HepG2 (cell line): ENCODE data around the gene SLC11A1. TPM values are rescaled to one million over a fixed set of nuclear protein-coding genes. Genes with fewer than 3 reads are reported as not detected.

Experiments used
- ATAC-seq: fragments of 200-7000 bp; cut with Tn5 transposase; 3 replicates; pipeline ENCODE4 v1.9.1; 2020; ENCODE audit warnings: mild to moderate bottlenecking, moderate library complexity
- BruUV-seq: library from RNA; stranded (reverse); fragments of 400-500 nt; replicated peaks from 2 replicates; lab custom pipeline; 2021; lab: Mats Ljungman, UMichigan
- CTCF ChIA-PET: fragments of 300-600 bp; formaldehyde crosslinking; extraction: SDS; loops from one replicate; lab custom pipeline; 2021; ENCODE audit warnings: low total read pairs, inconsistent platforms, low intra/inter-chr PET ratio; lab: Yijun Ruan, JAX
- POLR2A ChIA-PET: fragments of 350-600 bp; sonication (Branson Sonifier 250); formaldehyde crosslinking; loops from one replicate; lab custom pipeline; 2020; ENCODE audit warnings: antibody characterized with exemption, inconsistent platforms; lab: Yijun Ruan, JAX
- DNase-seq: peaks from one replicate; pipeline ENCODE4 v3.0.0-alpha.2; 2015; ENCODE audit warnings: low spot score
- FAIRE-seq: peaks from 3 replicates; lab custom pipeline; 2011; peaks lifted over from hg19 to GRCh38; lab: Jason Lieb, UNC
- H2AFZ ChIP-seq: one replicate; pipeline ENCODE4 v1.6.1; 2011; ENCODE audit warnings: low read length, inconsistent platforms
- H3K27ac ChIP-seq: fragments of 300-600 bp; 3 replicates; pipeline ENCODE4 v1.8.0; 2011; ENCODE audit warnings: mixed run types, mild to moderate bottlenecking, mixed read lengths, low read length, inconsistent platforms; ENCODE audit not compliant: insufficient read depth; ENCODE audit errors: extremely low read length
- H3K27me3 ChIP-seq, 2 experiments: fragments of 200-600 bp in 1 of 2; 2 replicates in 1 of 2; 3 replicates in 1 of 2; pipeline versions ENCODE4 v1.6.0 to v1.8.0; 2011; ENCODE audit warnings: low read length in 2 of 2, mild to moderate bottlenecking in 2 of 2, moderate library complexity in 2 of 2, inconsistent platforms in 1 of 2; ENCODE audit not compliant: insufficient read depth in 2 of 2, control insufficient read depth in 1 of 2
- H3K36me3 ChIP-seq, 2 experiments: fragments of 200-600 bp in 1 of 2; replicated peaks in 1 of 2; 2 replicates in 1 of 2; 3 replicates in 1 of 2; pipeline versions ENCODE4 v1.5.1 to v1.8.0; 2011; ENCODE audit warnings: low read length in 2 of 2, inconsistent platforms in 1 of 2; ENCODE audit not compliant: insufficient read depth in 2 of 2, control insufficient read depth in 1 of 2
- H3K4me1 ChIP-seq: 2 replicates; pipeline ENCODE4 v1.5.1; 2012; ENCODE audit warnings: low read length, inconsistent platforms; ENCODE audit not compliant: insufficient read depth
- H3K4me2 ChIP-seq: 2 replicates; pipeline ENCODE4 v1.6.0; 2011; ENCODE audit warnings: low read depth, low read length, inconsistent platforms
- H3K4me3 ChIP-seq, 3 experiments: fragments of 200-600 bp in 1 of 3; sonication (generic), shearing (Covaris generic) in 1 of 3; replicated peaks in 1 of 3; 2 replicates each; pipeline ENCODE4 v1.5.1; 2011 to 2016; ENCODE audit warnings: low read length in 3 of 3, inconsistent platforms in 2 of 3, low read depth in 2 of 3, mild to moderate bottlenecking in 2 of 3, control low read depth in 1 of 3, mixed read lengths in 1 of 3; ENCODE audit not compliant: insufficient read depth in 1 of 3
- H3K79me2 ChIP-seq: one replicate; pipeline ENCODE4 v1.6.1; 2011; ENCODE audit warnings: low read length, inconsistent platforms; ENCODE audit not compliant: insufficient read depth
- H3K9ac ChIP-seq: 2 replicates; pipeline ENCODE4 v1.6.0; 2011; ENCODE audit warnings: mild to moderate bottlenecking, low read depth, low read length, inconsistent platforms; ENCODE audit not compliant: insufficient read depth
- H3K9me3 ChIP-seq: 2 replicates; pipeline ENCODE4 v1.5.1; 2012; ENCODE audit warnings: mild to moderate bottlenecking, low read length
- H4K20me1 ChIP-seq: 2 replicates; pipeline ENCODE4 v1.6.0; 2011; ENCODE audit warnings: inconsistent platforms, mild to moderate bottlenecking, low read length, moderate library complexity; ENCODE audit not compliant: insufficient read depth
- CENPX ChIP-seq: sonication (generic); formaldehyde crosslinking; IDR thresholded peaks from 2 replicates; pipeline ENCODE4 v1.9.0; 2021; ENCODE audit warnings: mild to moderate bottlenecking, missing genetic modification reagents, moderate library complexity
- EEA1 ChIP-seq: sonication (generic); formaldehyde crosslinking; IDR thresholded peaks from 2 replicates; pipeline ENCODE4 v1.5.1; 2020; ENCODE audit warnings: mild to moderate bottlenecking, missing genetic modification reagents, borderline replicate concordance
- FOXO1 ChIP-seq: sonication (generic); formaldehyde crosslinking; IDR thresholded peaks from 2 replicates; pipeline ENCODE4 v1.4.0; 2020; ENCODE audit warnings: missing genetic modification reagents
- JUND ChIP-seq: sonication (generic); formaldehyde crosslinking; IDR thresholded peaks from 2 replicates; pipeline ENCODE4 v1.8.0; 2022; ENCODE audit warnings: mild to moderate bottlenecking, missing genetic modification reagents
- NR2F2 ChIP-seq: IDR thresholded peaks from 2 replicates; pipeline ENCODE4 v1.6.1; 2012; ENCODE audit warnings: low read depth, inconsistent platforms, borderline replicate concordance
- PHF20 ChIP-seq: sonication (generic); formaldehyde crosslinking; IDR thresholded peaks from 2 replicates; pipeline ENCODE4 v1.5.0; 2020; ENCODE audit warnings: mild to moderate bottlenecking, missing genetic modification reagents
- RARG ChIP-seq: sonication (generic); formaldehyde crosslinking; IDR thresholded peaks from 2 replicates; pipeline ENCODE4 v1.4.0; 2020; ENCODE audit warnings: low read depth, mild to moderate bottlenecking, missing genetic modification reagents
- RCOR2 ChIP-seq: IDR thresholded peaks from 2 replicates; pipeline ENCODE4 v1.6.1; 2016; ENCODE audit warnings: missing biosample characterization, missing genetic modification reagents
- RFX1 ChIP-seq: fragments of 450-650 bp; IDR thresholded peaks from 2 replicates; pipeline ENCODE4 v1.6.1; 2017
- SCMH1 ChIP-seq: sonication (generic); formaldehyde crosslinking; IDR thresholded peaks from 2 replicates; pipeline ENCODE4 v1.9.0; 2021; ENCODE audit warnings: missing genetic modification reagents, mild to moderate bottlenecking, borderline replicate concordance
- SRF ChIP-seq: IDR thresholded peaks from 2 replicates; pipeline ENCODE4 v1.6.1; 2011; ENCODE audit warnings: mild to moderate bottlenecking, low read depth, low read length, moderate library complexity
- SRSF1 ChIP-seq: fragments of 200-400 bp; formaldehyde crosslinking; optimal IDR thresholded peaks from 2 replicates; pipeline ENCODE3; 2017; ENCODE audit warnings: mild to moderate bottlenecking, low read depth, low read length, moderate library complexity
- THAP11 ChIP-seq: IDR thresholded peaks from 2 replicates; pipeline ENCODE4 v1.6.1; 2016; ENCODE audit warnings: missing biosample characterization, missing genetic modification reagents
- ZBTB38 ChIP-seq: sonication (generic); formaldehyde crosslinking; IDR thresholded peaks from 2 replicates; pipeline ENCODE4 v1.5.1; 2020; ENCODE audit warnings: mild to moderate bottlenecking, missing genetic modification reagents
- ZNF205 ChIP-seq: IDR thresholded peaks from 2 replicates; pipeline ENCODE4 v1.6.1; 2018; ENCODE audit warnings: missing biosample characterization, missing genetic modification reagents
- ZNF30 ChIP-seq: sonication (generic); formaldehyde crosslinking; IDR thresholded peaks from 2 replicates; pipeline ENCODE4 v1.5.0; 2020; ENCODE audit warnings: mild to moderate bottlenecking, missing genetic modification reagents
- ZNF670 ChIP-seq: sonication (generic); formaldehyde crosslinking; IDR thresholded peaks from 2 replicates; pipeline ENCODE4 v1.8.0; 2022; ENCODE audit warnings: mild to moderate bottlenecking, missing genetic modification reagents, borderline replicate concordance
- ZNF788 ChIP-seq: sonication (generic); formaldehyde crosslinking; IDR thresholded peaks from 2 replicates; pipeline ENCODE4 v1.5.0; 2020; ENCODE audit warnings: mild to moderate bottlenecking, missing genetic modification reagents, borderline replicate concordance
- ZSCAN9 ChIP-seq: IDR thresholded peaks from 2 replicates; pipeline ENCODE4 v1.6.1; 2016; ENCODE audit warnings: borderline replicate concordance
- WGBS: methylation state at CpG from one replicate; pipeline ENCODE4 v1.1.6; 2017; ENCODE audit warnings: low lambda C conversion rate; 5-methylcytosine and 5-hydroxymethylcytosine counted together
- in situ Hi-C: cut with HindIII; loops from 2 replicates; pipeline ENCODE4 v1.10.0; 2017; ENCODE audit warnings: low pct_unique_long_range_greater_than_20kb; ENCODE audit not compliant: extremely low pct_ligation_motif_present
- intact Hi-C: fragments of 100-400 bp; cut with micrococcal nuclease; formaldehyde crosslinking; loops from one replicate; pipeline ENCODE4 v1.10.0; 2022; ENCODE audit not compliant: unreplicated experiment
- polyA plus RNA-seq, 8 experiments: library from polyadenylated mRNA; depleted of rRNA in 3 of 8; stranded (reverse) in 7 of 8; unstranded in 1 of 8; fragments of >200 nt; fragmentation: Illumina TruSeq in 4 of 8; extraction: Trizol in 4 of 8; gene quantifications; 2 replicates each; pipeline versions ENCODE4 v1.2.1 to v1.2.3, GENCODE V29; 2011 to 2016; ENCODE audit warnings: low read depth in 4 of 8, missing spikeins in 1 of 8, mixed read lengths in 1 of 8; ENCODE audit not compliant: insufficient read depth in 1 of 8
- total RNA-seq, 5 experiments: library from RNA; depleted of rRNA; stranded (reverse); fragments of >200 nt; fragmentation: Illumina TruSeq; extraction: Trizol; gene quantifications; 2 replicates each; pipeline ENCODE4 v1.2.3, GENCODE V29; 2016; ENCODE audit warnings: low read depth in 1 of 5
- TF ChIP-seq, protein P1 (sequence below): sonication (generic); formaldehyde crosslinking; IDR thresholded peaks from 2 replicates; pipeline ENCODE4 v1.4.0; 2020; ENCODE audit warnings: missing genetic modification reagents
- TF ChIP-seq, protein P2 (sequence below): sonication (generic); formaldehyde crosslinking; IDR thresholded peaks from 2 replicates; pipeline ENCODE4 v1.4.0; 2020; ENCODE audit warnings: missing genetic modification reagents

SLC11A1 gene
- total and polyA plus RNA-seq, 2 of the 13 experiments (the other 11 are each of a cell fraction or from before 2014, with no cell fraction given), result 0.33 to 2.3 TPM

DNA sequence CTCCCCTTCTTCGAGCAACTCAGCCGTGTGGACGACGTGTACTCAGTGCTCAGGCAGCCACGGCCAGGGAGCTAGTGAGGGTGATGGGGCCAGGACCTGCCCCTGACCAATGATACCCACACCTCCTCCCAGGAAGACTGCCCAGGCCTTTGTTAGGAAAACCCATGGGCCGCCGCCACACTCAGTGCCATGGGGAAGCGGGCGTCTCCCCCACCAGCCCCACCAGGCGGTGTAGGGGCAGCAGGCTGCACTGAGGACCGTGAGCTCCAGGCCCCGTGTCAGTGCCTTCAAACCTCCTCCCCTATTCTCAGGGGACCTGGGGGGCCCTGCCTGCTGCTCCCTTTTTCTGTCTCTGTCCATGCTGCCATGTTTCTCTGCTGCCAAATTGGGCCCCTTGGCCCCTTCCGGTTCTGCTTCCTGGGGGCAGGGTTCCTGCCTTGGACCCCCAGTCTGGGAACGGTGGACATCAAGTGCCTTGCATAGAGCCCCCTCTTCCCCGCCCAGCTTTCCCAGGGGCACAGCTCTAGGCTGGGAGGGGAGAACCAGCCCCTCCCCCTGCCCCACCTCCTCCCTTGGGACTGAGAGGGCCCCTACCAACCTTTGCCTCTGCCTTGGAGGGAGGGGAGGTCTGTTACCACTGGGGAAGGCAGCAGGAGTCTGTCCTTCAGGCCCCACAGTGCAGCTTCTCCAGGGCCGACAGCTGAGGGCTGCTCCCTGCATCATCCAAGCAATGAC, 22.4 kb downstream of the SLC11A1 start:
- in situ Hi-C loops (loop anchor here (5.0 kb wide), 1 partner anchor 63 kb away; no protein-coding TSS in a partner anchor), intact Hi-C loops (no loop called here)
- Histone ChIP-seq H3K27ac (peak overlapping the region; percentile 79), H3K9ac (peak overlapping the region; percentile 61), H3K9me3 (no peaks in the 10 kb centered on the region), H3K4me2 (peak overlapping the region; percentile 86), H3K79me2 (peaks cover 30% of the 10 kb centered on the region), H3K4me1 (peaks cover 65% of the 10 kb centered on the region), H3K36me3 (peaks cover 24 to 38% of the 10 kb centered on the region in 2 experiments; a peak in 4 of 5 replicates), H3K4me3 (peak overlapping the region in 1 of 3 experiments; percentile 68; a peak in 1 of 6 replicates), H4K20me1 (no peaks in the 10 kb centered on the region; the same call in 1 of the 2 replicates), H3K27me3 (no peaks in the 10 kb centered on the region), H2AFZ (no peak overlapping the region)
- FAIRE-seq (no peak), ATAC-seq (no peak), DNase-seq (no peak)
- POLR2A ChIA-PET, result interaction anchor here (1.4 to 4.2 kb wide), 12 partner anchors 8 to 255 kb away, joined by 4 to 56 read pairs (median 8); partner anchors contain the start of genes AAMP, BCS1L, PNKD and TMBIM1
- CTCF ChIA-PET, result no interaction called here
- no TSS peak for BruUV-seq
- 76% methylated on average over 14 of the region's 16 CpGs for WGBS
- TF ChIP-seq SCMH1 (no peak), CENPX (CRISPR knock-in tag) (no peak), PHF20 (CRISPR knock-in tag) (no peak), FOXO1 (CRISPR knock-in tag) (0 out of 2 replicates have a peak, but pooled peaks have one; percentile 14), ZNF788 (CRISPR knock-in tag) (0 out of 2 replicates have a peak, but pooled peaks have one; percentile 58), RARG (CRISPR knock-in tag) (no peak; the same call in 1 of the 2 replicates), RCOR2 (CRISPR knock-in tag) (no peak), ZNF205 (CRISPR knock-in tag) (no peak), RFX1 (no peak), SRF (no peak), THAP11 (CRISPR knock-in tag) (no peak), ZBTB38 (CRISPR knock-in tag) (peak; percentile 99), EEA1 (0 out of 2 replicates have a peak, but pooled peaks have one; percentile 59), ZSCAN9 (CRISPR knock-in tag) (no peak), ZNF670 (CRISPR knock-in tag) (peak; percentile 68; the same call in 1 of the 2 replicates), ZNF30 (CRISPR knock-in tag) (no peak), JUND (CRISPR knock-in tag) (no peak), NR2F2 (no peak), SRSF1 (peak; percentile 59)
- TF ChIP-seq, protein P1, sequence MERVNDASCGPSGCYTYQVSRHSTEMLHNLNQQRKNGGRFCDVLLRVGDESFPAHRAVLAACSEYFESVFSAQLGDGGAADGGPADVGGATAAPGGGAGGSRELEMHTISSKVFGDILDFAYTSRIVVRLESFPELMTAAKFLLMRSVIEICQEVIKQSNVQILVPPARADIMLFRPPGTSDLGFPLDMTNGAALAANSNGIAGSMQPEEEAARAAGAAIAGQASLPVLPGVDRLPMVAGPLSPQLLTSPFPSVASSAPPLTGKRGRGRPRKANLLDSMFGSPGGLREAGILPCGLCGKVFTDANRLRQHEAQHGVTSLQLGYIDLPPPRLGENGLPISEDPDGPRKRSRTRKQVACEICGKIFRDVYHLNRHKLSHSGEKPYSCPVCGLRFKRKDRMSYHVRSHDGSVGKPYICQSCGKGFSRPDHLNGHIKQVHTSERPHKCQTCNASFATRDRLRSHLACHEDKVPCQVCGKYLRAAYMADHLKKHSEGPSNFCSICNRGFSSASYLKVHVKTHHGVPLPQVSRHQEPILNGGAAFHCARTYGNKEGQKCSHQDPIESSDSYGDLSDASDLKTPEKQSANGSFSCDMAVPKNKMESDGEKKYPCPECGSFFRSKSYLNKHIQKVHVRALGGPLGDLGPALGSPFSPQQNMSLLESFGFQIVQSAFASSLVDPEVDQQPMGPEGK, result peak; percentile 71
- TF ChIP-seq, protein P2, sequence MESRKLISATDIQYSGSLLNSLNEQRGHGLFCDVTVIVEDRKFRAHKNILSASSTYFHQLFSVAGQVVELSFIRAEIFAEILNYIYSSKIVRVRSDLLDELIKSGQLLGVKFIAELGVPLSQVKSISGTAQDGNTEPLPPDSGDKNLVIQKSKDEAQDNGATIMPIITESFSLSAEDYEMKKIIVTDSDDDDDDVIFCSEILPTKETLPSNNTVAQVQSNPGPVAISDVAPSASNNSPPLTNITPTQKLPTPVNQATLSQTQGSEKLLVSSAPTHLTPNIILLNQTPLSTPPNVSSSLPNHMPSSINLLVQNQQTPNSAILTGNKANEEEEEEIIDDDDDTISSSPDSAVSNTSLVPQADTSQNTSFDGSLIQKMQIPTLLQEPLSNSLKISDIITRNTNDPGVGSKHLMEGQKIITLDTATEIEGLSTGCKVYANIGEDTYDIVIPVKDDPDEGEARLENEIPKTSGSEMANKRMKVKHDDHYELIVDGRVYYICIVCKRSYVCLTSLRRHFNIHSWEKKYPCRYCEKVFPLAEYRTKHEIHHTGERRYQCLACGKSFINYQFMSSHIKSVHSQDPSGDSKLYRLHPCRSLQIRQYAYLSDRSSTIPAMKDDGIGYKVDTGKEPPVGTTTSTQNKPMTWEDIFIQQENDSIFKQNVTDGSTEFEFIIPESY, result peak; percentile 13; the same call in 1 of the 2 replicates
